Panc1 (cell line): Measurements from ENCODE around the gene GBA2. TPM values are rescaled to one million over a fixed set of nuclear protein-coding genes. Genes with fewer than 3 reads are reported as not detected.
A peak's percentile ranks its signal among the peaks of the same experiment; 100 is the strongest.

Experiments
- ATAC-seq: fragments of 200-7000 bp; cut with Tn5 transposase; 2 replicates; pipeline ENCODE4 v1.9.1; 2020; ENCODE audit warnings: mild to moderate bottlenecking, moderate library complexity
- BruUV-seq: library from RNA; stranded (reverse); fragments of 400-500 nt; replicated peaks from 2 replicates; lab custom pipeline; 2021; lab: Mats Ljungman, UMichigan
- CTCF ChIA-PET: fragments of 300-600 bp; sonication (Branson Sonifier 250); formaldehyde crosslinking; loops from one replicate; lab custom pipeline; 2022; ENCODE audit warnings: antibody characterized with exemption; lab: Charles Lee
- POLR2A ChIA-PET: fragments of 300-600 bp; sonication (Branson Sonifier 250); formaldehyde crosslinking; loops from one replicate; lab custom pipeline; 2022; ENCODE audit warnings: antibody characterized with exemption; lab: Charles Lee
- DNase-seq: peaks from one replicate; pipeline ENCODE4 v3.0.0-alpha.2; 2010; ENCODE audit warnings: low read depth, low spot score
- H3K27ac ChIP-seq: 2 replicates; pipeline ENCODE4 v1.5.1; 2011; ENCODE audit warnings: mild to moderate bottlenecking, low read length, inconsistent platforms
- H3K27me3 ChIP-seq: fragments of 200-500 bp; sonication (Bioruptor generic); 2 replicates; pipeline ENCODE4 v1.6.0; 2014; ENCODE audit warnings: low read length, inconsistent platforms; ENCODE audit not compliant: control insufficient read depth, insufficient read depth
- H3K36me3 ChIP-seq: fragments of 200-500 bp; sonication (Bioruptor generic); 2 replicates; pipeline ENCODE4 v1.5.1; 2014; ENCODE audit warnings: inconsistent platforms, mild to moderate bottlenecking, low read length, moderate library complexity; ENCODE audit not compliant: control insufficient read depth, insufficient read depth
- H3K4me1 ChIP-seq: 2 replicates; pipeline ENCODE4 v1.5.1; 2011; ENCODE audit warnings: inconsistent platforms, mild to moderate bottlenecking, low read length, moderate library complexity; ENCODE audit not compliant: control insufficient read depth, insufficient read depth
- H3K4me3 ChIP-seq, 2 experiments: 2 replicates each; pipeline ENCODE4 v1.5.1; 2011 to 2012; ENCODE audit warnings: low read depth in 2 of 2, low read length in 2 of 2, mild to moderate bottlenecking in 2 of 2, inconsistent platforms in 1 of 2, moderate library complexity in 1 of 2
- H3K9me3 ChIP-seq: fragments of 200-500 bp; sonication (Bioruptor generic); 2 replicates; pipeline ENCODE4 v1.5.1; 2014; ENCODE audit warnings: low read depth, mild to moderate bottlenecking, inconsistent platforms, low read length, moderate library complexity; ENCODE audit not compliant: control insufficient read depth, insufficient read depth
- POLR2AphosphoS5 ChIP-seq: IDR thresholded peaks from 2 replicates; pipeline ENCODE4 v1.6.1; 2012; ENCODE audit warnings: mild to moderate bottlenecking, low read depth, low read length, moderate library complexity
- SIN3A ChIP-seq: IDR thresholded peaks from 2 replicates; pipeline ENCODE4 v1.6.1; 2012; ENCODE audit warnings: low read depth, mild to moderate bottlenecking, low read length, moderate library complexity, borderline replicate concordance; ENCODE audit not compliant: insufficient read depth
- TCF7L2 ChIP-seq: IDR thresholded peaks from 2 replicates; pipeline ENCODE4 v1.6.1; 2011; ENCODE audit warnings: mild to moderate bottlenecking, low read depth, low read length, inconsistent platforms
- in situ Hi-C: cut with HindIII; loops from 2 replicates; pipeline ENCODE4 v1.10.0; 2016; ENCODE audit warnings: low sequenced_read_pairs, low pct_unique_long_range_greater_than_20kb
- intact Hi-C: fragments of 100-400 bp; cut with micrococcal nuclease; formaldehyde crosslinking; loops from one replicate; pipeline ENCODE4 v1.10.0; 2022; ENCODE audit not compliant: unreplicated experiment
- total RNA-seq: library from RNA; stranded (reverse); gene quantifications from one replicate; pipeline ENCODE4 v1.2.1, GENCODE V29; 2021; ENCODE audit not compliant: unreplicated experiment
- TF ChIP-seq, protein P1 (sequence below), 2 experiments: IDR thresholded peaks; 2 replicates each; pipeline ENCODE4 v1.6.1; 2011 to 2012; ENCODE audit warnings: low read depth in 2 of 2, control low read depth in 1 of 2, low read length in 1 of 2, mild to moderate bottlenecking in 1 of 2, moderate library complexity in 1 of 2; ENCODE audit not compliant: insufficient read depth in 1 of 2
- TF ChIP-seq, protein P2 (sequence below): fragments of 450-650 bp; IDR thresholded peaks from 2 replicates; pipeline ENCODE4 v1.5.1; 2017; ENCODE audit warnings: mild to moderate bottlenecking

GBA2 gene
- total RNA-seq, 1 experiment from 2014 or later: 109 TPM

DNA sequence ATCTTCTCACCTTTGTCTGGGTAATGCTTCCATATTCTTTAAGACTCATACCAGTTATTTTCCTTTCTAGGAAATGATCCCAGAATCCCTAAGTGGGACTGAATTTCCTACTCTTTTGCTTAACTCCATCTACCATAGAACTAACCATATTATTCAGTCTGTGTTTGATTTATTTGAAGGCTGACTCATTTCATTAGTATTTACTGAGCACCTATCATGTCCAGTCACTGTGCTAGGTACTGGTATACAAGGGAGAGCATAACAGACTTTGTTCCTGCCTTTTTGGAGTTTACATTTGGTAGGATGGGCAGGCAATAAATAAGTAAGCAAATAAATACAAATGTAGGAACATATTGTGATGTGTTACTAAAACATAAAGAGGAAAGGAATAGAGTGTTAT lies 46.7 kb upstream of the GBA2 start:
- Histone ChIP-seq H3K36me3 (no peaks in the 10 kb centered on the region; the same call in 1 of the 2 replicates), H3K9me3 (no peaks in the 10 kb centered on the region), H3K27ac (no peak overlapping the region), H3K4me1 (0 out of 2 replicates have a peak, but pooled peaks cover 3% of the 10 kb centered on the region), H3K27me3 (no peaks in the 10 kb centered on the region), H3K4me3 (no peak overlapping the region)
- POLR2A ChIA-PET: interaction anchor here (0.6 kb wide), 1 partner anchor 824 kb away, joined by 7 read pairs; no protein-coding TSS in a partner anchor
- DNase-seq: no peak
- TF ChIP-seq SIN3A (no peak), TCF7L2 (no peak), POLR2AphosphoS5 (no peak)
- TF ChIP-seq, protein P1, sequence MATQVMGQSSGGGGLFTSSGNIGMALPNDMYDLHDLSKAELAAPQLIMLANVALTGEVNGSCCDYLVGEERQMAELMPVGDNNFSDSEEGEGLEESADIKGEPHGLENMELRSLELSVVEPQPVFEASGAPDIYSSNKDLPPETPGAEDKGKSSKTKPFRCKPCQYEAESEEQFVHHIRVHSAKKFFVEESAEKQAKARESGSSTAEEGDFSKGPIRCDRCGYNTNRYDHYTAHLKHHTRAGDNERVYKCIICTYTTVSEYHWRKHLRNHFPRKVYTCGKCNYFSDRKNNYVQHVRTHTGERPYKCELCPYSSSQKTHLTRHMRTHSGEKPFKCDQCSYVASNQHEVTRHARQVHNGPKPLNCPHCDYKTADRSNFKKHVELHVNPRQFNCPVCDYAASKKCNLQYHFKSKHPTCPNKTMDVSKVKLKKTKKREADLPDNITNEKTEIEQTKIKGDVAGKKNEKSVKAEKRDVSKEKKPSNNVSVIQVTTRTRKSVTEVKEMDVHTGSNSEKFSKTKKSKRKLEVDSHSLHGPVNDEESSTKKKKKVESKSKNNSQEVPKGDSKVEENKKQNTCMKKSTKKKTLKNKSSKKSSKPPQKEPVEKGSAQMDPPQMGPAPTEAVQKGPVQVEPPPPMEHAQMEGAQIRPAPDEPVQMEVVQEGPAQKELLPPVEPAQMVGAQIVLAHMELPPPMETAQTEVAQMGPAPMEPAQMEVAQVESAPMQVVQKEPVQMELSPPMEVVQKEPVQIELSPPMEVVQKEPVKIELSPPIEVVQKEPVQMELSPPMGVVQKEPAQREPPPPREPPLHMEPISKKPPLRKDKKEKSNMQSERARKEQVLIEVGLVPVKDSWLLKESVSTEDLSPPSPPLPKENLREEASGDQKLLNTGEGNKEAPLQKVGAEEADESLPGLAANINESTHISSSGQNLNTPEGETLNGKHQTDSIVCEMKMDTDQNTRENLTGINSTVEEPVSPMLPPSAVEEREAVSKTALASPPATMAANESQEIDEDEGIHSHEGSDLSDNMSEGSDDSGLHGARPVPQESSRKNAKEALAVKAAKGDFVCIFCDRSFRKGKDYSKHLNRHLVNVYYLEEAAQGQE (IDR thresholded peaks at IDR 0.05; ENCODE audit: insufficient read depth in 1 of 2, low read depth in 2 of 2, low read length in 1 of 2): no peak
- TF ChIP-seq, protein P2, sequence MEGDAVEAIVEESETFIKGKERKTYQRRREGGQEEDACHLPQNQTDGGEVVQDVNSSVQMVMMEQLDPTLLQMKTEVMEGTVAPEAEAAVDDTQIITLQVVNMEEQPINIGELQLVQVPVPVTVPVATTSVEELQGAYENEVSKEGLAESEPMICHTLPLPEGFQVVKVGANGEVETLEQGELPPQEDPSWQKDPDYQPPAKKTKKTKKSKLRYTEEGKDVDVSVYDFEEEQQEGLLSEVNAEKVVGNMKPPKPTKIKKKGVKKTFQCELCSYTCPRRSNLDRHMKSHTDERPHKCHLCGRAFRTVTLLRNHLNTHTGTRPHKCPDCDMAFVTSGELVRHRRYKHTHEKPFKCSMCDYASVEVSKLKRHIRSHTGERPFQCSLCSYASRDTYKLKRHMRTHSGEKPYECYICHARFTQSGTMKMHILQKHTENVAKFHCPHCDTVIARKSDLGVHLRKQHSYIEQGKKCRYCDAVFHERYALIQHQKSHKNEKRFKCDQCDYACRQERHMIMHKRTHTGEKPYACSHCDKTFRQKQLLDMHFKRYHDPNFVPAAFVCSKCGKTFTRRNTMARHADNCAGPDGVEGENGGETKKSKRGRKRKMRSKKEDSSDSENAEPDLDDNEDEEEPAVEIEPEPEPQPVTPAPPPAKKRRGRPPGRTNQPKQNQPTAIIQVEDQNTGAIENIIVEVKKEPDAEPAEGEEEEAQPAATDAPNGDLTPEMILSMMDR: no peak
- 0 out of 2 replicates have a peak, but pooled peaks have one; percentile 36 for ATAC-seq
- CTCF ChIA-PET: no interaction called here
- intact Hi-C loops: no loop called here
- in situ Hi-C loops: no loop called here
- BruUV-seq: no TSS peak

DNA sequence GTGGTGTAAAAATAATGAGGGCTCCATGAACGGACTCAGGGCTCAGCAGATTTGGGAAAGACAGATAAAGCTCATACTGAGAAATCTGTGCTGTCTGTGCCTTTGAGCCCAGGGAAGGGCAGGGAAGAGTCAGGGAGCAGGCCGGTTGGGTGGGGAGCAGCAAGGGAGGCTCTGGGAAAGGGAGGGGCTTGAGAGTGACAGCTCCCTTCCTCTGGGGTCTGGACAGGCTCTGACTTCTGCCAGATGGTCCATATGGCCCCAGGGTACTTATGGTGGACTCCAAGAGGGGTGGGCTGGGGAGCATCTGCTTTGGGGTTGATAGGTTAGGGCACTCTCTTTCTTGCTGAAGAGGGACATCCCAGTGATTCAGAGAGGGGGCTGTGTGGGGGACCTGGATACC lies 44.4 kb upstream of the GBA2 start:
- no peak for TF ChIP-seq POLR2AphosphoS5
- TF ChIP-seq SIN3A: no peak
- TF ChIP-seq TCF7L2: no peak
- TF ChIP-seq, protein P2: no peak
- TF ChIP-seq, protein P1 (IDR thresholded peaks at IDR 0.05; ENCODE audit: insufficient read depth in 1 of 2, low read depth in 2 of 2, low read length in 1 of 2): no peak
- no peak overlapping the region for H3K4me3 ChIP-seq
- POLR2A ChIA-PET: no interaction called here
- no TSS peak for BruUV-seq
- no peaks in the 10 kb centered on the region for H3K36me3 ChIP-seq
- in situ Hi-C loops (no loop called here), intact Hi-C loops (no loop called here)
- no peaks in the 10 kb centered on the region for H3K9me3 ChIP-seq
- DNase-seq (no peak), ATAC-seq (no peak)
- H3K27me3 ChIP-seq: no peaks in the 10 kb centered on the region
- H3K27ac ChIP-seq: no peak overlapping the region
- CTCF ChIA-PET: interaction anchor here (0.8 to 1.0 kb wide), 2 partner anchors 32 to 89 kb away, joined by 3 to 4 read pairs; no protein-coding TSS in a partner anchor
- H3K4me1 ChIP-seq: 0 out of 2 replicates have a peak, but pooled peaks cover 3% of the 10 kb centered on the region
